Hepatocyte (in vitro differentiated cells): ENCODE results near the gene DCC.

Source experiments
- CTCF ChIP-seq: fragments of 200-600 bp; sonication (generic); IDR thresholded peaks from 2 replicates; pipeline ENCODE4 v1.5.1; 2016; ENCODE audit warnings: antibody characterized with exemption, mild to moderate bottlenecking; ENCODE audit not compliant: poor library complexity
- EZH2 ChIP-seq: fragments of 200-600 bp; sonication (generic); IDR thresholded peaks from 2 replicates; pipeline ENCODE4 v1.6.1; 2016; ENCODE audit warnings: antibody characterized with exemption, mild to moderate bottlenecking, borderline replicate concordance
- EZH2phosphoT487 ChIP-seq: fragments of 200-600 bp; sonication (generic); IDR thresholded peaks from one replicate; pipeline ENCODE4 v1.6.1; 2018; ENCODE audit warnings: antibody characterized with exemption, mild to moderate bottlenecking, low read depth, moderate library complexity; ENCODE audit not compliant: unreplicated experiment, severe bottlenecking

- no peak for TF ChIP-seq CTCF
- no peak for TF ChIP-seq EZH2
- TF ChIP-seq EZH2phosphoT487: no peak
Measured at GRCh38 chr18:53442415-53442783, 1102.4 kb downstream of the DCC start.
